HEK293 (cell line): ENCODE results near the gene LRCH4.

ENCODE experiments used
- CTCF ChIP-seq: fragments of 450-650 bp; formaldehyde crosslinking; IDR thresholded peaks from 2 replicates; pipeline ENCODE4 v1.5.1; 2016; ENCODE audit warnings: missing biosample characterization, missing genetic modification characterization
- REST ChIP-seq: fragments of 450-650 bp; formaldehyde crosslinking; IDR thresholded peaks from 2 replicates; pipeline ENCODE4 v1.5.1; 2016; ENCODE audit warnings: missing biosample characterization, missing genetic modification characterization
- ZFP37 ChIP-seq: fragments of 450-650 bp; formaldehyde crosslinking; IDR thresholded peaks from 2 replicates; pipeline ENCODE4 v1.5.1; 2016; ENCODE audit warnings: missing biosample characterization, missing genetic modification characterization
- ZNF580 ChIP-seq: fragments of 450-650 bp; formaldehyde crosslinking; IDR thresholded peaks from 2 replicates; pipeline ENCODE4 v1.5.1; 2016; ENCODE audit warnings: missing biosample characterization, missing genetic modification characterization

GRCh38 chr7:100559127-100559526 lies 26.8 kb downstream of the LRCH4 start:
- TF ChIP-seq REST (tag by site-specific recombination) (no peak), CTCF (tag by site-specific recombination) (no peak), ZNF580 (no peak), ZFP37 (tag by site-specific recombination) (no peak)
